ENCODE data around the gene CES3. TPM values are rescaled to one million over a fixed set of nuclear protein-coding genes. Genes with fewer than 3 reads are reported as not detected.
"Not testable (repeated sequence)": the region's sequence is repeated elsewhere in the genome, so short reads cannot be mapped to it uniquely, and the experiment has no call there.

Gene CES3
- total RNA-seq, 1 experiment from 2014 or later: 0.29 TPM

DNA sequence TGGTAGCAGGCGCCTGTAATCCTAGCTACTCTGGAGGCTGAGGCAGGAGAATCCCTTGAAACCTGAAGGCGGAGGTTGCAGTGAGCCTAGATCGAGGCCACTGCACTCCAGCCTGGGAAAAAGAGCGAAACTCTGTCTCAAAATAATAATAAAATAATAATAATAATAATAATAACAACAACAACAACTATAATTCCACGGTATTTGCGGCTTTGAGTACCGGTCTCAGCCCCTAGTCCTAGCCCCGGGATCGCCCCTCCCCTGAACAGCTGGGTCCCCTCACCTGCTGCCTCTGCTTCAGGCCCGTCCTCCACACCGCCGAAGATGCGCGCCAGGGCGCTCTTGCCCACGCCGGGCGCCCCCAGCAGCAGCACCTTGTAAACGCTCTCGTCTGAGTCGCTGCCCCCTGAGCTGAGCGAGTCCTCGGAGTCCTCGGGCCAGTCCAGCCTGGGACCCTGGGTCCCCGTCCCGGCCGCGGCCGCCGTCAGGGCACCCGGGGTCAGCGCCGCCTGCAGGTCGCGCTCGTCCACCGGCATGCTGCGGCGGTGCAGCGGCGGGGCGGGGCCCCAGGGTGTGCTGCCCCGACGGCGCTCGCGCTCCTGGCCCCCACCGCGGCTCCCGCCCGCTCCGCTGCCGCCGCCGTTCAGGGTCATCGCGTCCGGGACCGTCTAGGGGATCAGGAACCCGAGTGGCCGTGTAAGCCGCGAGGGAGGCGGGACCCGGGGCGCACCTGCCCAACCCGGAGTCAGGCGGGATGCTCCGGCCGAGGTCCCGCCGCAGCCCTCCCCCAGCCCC lies 36.3 kb upstream of the CES3 start:
- in situ Hi-C loops (cut with HindIII; ENCODE audit: low pct_unique_long_range_greater_than_20kb, low sequenced_read_pairs): no loop called here
- DNase-seq (ENCODE audit: low read depth, low spot score): no peak

DNA sequence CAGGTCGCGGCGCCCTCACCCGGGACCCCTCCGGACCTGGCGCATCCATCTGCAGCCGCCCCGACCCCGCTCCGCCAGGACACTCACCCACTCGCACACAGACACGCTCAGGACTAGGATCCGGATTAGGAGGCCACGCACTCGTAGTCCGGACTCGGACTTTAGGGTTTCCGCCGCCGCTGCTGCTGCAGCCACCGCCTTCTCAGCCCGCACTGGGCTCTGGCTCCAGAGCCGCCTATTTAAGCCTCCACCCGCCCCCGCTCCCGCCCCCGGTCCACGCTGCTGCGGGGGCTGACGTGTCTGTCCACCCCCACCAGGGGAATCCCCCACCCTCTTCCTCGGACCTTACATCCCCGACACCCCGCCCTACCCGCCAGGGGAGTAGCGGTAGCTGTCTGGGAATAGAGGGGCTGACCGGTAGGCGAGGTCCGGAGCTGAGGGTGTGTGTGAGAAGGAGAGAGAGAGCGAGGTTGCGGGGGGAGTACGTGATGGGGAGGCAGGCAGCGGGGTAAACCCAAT lies 35.7 kb upstream of the CES3 start, which contains the start of gene RRAD:
TSS of gene RRAD (minus strand) at position 214 of the 519 bp plus-strand sequence. CDS start 356 bp downstream, outside the sequence.
- in situ Hi-C loops (cut with HindIII; ENCODE audit: low pct_unique_long_range_greater_than_20kb, low sequenced_read_pairs): no loop called here
- DNase-seq (ENCODE audit: low read depth, low spot score): no peak

- in situ Hi-C loops (cut with HindIII; ENCODE audit: low pct_unique_long_range_greater_than_20kb, low sequenced_read_pairs): no loop called here
- DNase-seq (ENCODE audit: low read depth, low spot score): no peak
Observed at GRCh38 chr16:66926171-66926947, 34.7 kb upstream of the CES3 start.

DNA sequence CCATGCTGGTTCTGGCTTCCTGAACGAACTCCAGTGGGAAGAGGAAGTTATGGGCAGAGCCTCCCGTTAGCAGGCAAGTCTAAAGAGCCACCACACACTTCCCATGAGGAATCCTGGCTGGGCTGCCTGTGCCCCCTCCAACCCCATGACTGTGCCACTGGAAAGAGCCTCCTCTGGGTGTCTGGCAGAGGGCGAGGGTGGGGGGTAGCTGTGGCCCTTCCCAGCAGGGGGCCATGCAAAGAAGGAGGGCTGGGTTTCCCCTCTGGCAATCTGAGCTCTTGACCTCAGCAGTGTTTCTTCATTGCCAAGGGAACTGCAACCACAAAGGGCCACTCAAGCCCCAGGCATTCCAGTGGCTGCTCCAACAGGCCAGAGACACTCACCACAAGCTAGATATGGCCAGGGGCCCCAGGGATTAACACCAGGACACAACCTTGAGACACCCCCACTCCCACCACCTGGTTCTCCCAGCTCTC lies 34.1 kb upstream of the CES3 start:
- in situ Hi-C loops (cut with HindIII; ENCODE audit: low pct_unique_long_range_greater_than_20kb, low sequenced_read_pairs): no loop called here
- DNase-seq (ENCODE audit: low read depth, low spot score): peak; percentile 35

DNA sequence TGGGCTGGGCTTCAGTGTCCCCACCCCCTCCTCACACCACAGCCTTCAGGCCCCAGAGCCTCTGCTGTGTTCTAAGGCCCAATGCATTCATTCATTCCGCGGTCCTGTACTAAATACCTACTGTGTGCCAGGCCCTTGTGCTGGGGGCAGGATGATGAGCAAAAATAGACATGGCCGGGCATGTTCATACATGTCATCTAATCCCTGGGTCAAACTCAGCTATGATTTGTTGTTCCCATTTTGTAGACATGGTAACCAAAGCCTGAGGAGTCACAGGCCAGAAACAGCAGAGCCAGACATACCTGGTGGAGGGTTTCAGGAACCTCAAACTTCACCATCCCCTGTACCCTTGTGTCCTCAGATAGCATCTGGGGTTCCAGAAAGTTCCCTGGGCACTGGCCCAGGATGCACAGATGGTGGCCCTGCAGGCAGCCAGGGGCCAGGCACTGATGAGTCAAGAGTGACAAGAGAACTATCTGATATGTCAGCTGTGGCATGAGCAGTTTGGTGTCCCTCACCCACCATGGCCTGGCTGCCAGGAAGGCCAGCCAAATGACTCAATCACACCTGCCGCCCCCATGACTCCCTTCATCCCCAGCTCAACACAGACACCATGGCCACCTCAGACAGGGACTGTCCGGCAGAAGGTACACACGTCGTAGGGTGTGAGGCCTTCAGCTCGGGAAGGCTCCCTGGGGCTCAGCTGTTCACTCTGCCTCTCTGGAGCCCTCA lies 33.0 kb upstream of the CES3 start:
- in situ Hi-C loops (cut with HindIII; ENCODE audit: low pct_unique_long_range_greater_than_20kb, low sequenced_read_pairs): no loop called here
- DNase-seq (ENCODE audit: low read depth, low spot score): no peak

DNA sequence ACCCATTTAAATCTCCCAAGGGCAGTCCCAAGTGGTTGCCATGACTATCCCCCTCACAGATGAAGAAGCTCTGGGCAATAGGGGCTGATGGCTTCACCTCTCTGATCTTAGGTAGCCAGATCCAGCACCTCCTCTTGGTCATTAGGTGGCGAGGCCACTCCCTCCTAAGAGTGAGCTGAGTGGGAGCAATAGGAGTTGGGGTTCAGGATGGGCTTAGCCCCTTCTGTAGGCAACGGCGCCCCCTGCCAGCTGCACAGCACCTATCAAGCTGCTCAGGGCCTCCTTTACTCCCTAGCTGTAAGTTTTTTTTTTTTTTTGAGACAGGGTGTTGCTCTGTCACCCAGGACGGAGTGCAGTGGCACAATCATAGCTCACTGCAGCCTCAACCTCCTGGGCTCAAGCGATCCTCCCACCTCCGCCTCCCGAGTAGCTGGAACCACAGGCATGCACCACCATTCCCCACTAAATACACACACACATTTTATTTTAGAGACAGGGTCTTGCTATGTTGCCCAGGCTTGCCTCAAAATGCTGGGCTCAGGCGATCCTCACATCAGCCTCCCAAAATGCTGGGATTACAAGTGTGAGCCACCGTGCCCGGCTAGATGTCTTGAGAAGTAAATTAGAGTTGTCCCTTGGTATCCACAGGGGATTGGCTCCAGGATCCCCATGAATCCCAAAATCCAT lies 32.2 kb upstream of the CES3 start:
- in situ Hi-C loops (cut with HindIII; ENCODE audit: low pct_unique_long_range_greater_than_20kb, low sequenced_read_pairs): no loop called here
- DNase-seq (ENCODE audit: low read depth, low spot score): peak; percentile 32

DNA sequence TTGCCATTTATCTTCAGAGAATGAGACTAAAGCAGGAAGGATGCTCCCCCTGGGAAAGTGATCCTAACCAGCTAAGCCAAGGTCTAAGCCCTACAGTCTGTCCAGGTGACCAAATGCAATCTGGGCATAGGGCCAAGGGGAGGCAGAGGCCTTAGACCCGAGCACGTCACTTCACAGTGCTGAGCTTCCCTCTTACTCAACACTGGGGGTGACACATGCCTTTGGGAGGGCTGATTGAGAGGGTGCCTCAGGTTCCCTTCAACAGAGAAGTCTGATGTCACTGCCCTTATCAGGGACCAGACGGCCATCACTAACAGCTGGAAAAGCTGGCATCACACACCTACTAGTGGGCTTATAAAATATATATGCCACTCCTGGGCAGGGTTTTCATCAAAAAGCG lies 30.9 kb upstream of the CES3 start:
- in situ Hi-C loops (cut with HindIII; ENCODE audit: low pct_unique_long_range_greater_than_20kb, low sequenced_read_pairs): no loop called here
- DNase-seq (ENCODE audit: low read depth, low spot score): no peak

GRCh38 chr16:66931665-66932064 lies 29.4 kb upstream of the CES3 start:
- no peak for DNase-seq (ENCODE audit: low read depth, low spot score)
- in situ Hi-C loops (cut with HindIII; ENCODE audit: low pct_unique_long_range_greater_than_20kb, low sequenced_read_pairs): no loop called here

GRCh38 chr16:66932076-66932475 lies 29.0 kb upstream of the CES3 start:
- in situ Hi-C loops (cut with HindIII; ENCODE audit: low pct_unique_long_range_greater_than_20kb, low sequenced_read_pairs): no loop called here
- no peak for DNase-seq (ENCODE audit: low read depth, low spot score)

- in situ Hi-C loops (cut with HindIII; ENCODE audit: low pct_unique_long_range_greater_than_20kb, low sequenced_read_pairs): no loop called here
Observed at GRCh38 chr16:66933776-66934137, 27.3 kb upstream of the CES3 start.

GRCh38 chr16:66934138-66934838 lies 26.8 kb upstream of the CES3 start, which contains the start of gene CIAO2B:
Gene CIAO2B (minus strand): TSS chr16:66934402. CDS start chr16:66934364, 38 bp downstream.
- in situ Hi-C loops (cut with HindIII; ENCODE audit: low pct_unique_long_range_greater_than_20kb, low sequenced_read_pairs): no loop called here
- peak; percentile 79 for DNase-seq (ENCODE audit: low read depth, low spot score)

More at GRCh38 chr16:66933776-66934137, 27.3 kb upstream of the CES3 start:
- DNase-seq (ENCODE audit: low read depth, low spot score): no peak

DNA sequence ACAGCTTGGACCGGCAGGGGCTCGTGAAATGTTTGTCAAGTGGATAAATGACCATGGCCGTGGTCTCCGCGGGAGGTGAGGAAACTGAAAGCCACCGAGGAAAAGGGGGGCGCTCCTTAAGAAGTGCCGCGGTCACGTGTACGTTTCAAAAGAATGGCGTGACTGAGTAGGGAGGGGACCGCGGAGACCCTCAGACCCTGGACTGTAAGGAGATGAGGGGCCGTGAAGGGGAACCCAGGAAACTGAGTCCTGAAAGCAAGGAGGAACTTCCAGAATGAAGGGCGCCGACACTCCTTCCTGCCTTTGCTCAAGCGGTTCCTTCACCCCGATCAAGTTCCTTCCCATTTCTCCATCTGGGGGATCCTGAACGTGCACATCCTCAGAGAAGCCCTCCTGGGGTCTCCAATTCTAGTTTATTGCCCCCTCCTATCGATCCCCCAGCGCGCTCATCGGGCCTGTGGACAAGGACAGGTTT lies 26.2 kb upstream of the CES3 start:
- in situ Hi-C loops (cut with HindIII; ENCODE audit: low pct_unique_long_range_greater_than_20kb, low sequenced_read_pairs): not testable (repeated sequence)

DNA sequence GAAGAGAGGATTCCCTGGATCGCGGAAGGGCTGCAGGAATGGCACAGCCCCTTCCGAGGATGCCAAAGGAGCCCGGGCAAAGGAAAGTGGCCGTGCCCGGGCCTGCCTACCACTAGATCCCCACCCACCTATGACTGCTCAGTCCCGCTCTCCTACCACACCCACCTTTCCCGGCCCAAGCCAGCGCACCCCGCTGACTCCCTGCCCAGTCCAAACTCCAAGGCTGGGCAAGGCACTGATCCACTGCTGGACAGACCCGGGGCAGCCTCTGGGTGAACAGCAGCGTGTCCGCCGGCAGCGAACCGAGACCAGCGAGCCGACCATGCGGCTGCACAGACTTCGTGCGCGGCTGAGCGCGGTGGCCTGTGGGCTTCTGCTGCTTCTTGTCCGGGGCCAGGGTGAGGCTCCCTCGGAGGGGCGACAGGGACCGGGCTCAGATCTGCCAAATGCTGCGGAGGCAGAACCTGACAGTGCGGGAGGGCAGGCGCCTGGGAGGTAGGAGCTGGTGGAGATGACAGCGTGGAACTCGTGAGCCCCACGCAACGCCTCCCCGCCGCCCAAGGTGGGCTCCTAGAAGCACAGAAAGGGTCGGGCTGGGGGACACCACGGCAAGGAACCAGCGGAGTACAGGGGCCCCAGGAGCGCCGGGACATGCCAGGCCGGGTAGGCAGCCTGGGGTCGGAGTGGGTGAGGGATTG lies 25.6 kb upstream of the CES3 start, which contains the start of gene CES2:
TSS of gene CES2 (plus strand) at position 203 of the 698 bp plus-strand sequence. CDS start at position 323, 120 bp downstream.
- in situ Hi-C loops (cut with HindIII; ENCODE audit: low pct_unique_long_range_greater_than_20kb, low sequenced_read_pairs): no loop called here
- DNase-seq (ENCODE audit: low read depth, low spot score): no peak

More for the DNA sequence above, 26.2 kb upstream of the CES3 start:
- DNase-seq (ENCODE audit: low read depth, low spot score): not testable (repeated sequence)

GRCh38 chr16:66936462-66936861 lies 24.6 kb upstream of the CES3 start:
- in situ Hi-C loops (cut with HindIII; ENCODE audit: low pct_unique_long_range_greater_than_20kb, low sequenced_read_pairs): no loop called here
- DNase-seq (ENCODE audit: low read depth, low spot score): no peak

DNA sequence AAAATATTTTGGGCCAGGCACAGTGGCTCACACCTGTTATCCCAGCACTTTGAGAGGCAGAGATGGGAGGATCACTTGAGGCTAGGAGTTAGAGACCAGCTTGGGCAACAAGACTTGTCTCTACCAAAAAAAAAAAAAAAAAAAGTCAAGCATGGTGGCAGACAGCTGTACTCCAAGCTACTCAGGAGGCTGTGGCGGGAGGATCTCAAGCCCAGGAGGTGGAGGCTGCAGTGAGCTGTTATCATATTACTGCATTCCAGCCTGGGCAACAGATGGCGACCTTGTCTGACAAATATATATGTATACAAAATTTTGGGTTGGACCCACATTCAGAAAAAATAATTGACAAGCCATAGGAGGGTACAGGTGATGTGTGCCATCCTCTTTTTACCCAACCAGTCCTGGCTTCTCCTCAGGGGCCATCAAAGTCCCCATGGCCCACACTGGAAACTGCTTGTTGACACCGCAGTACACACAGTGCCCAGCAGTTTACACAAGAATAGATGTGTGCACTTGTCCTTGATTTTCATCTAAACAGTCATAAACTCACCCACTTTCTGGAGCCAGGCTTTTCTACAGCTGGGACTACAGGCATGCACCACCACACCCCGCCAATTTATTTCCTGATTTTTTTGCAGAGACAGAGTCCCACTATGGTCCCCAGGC lies 24.0 kb upstream of the CES3 start:
- DNase-seq (ENCODE audit: low read depth, low spot score): no peak
- in situ Hi-C loops (cut with HindIII; ENCODE audit: low pct_unique_long_range_greater_than_20kb, low sequenced_read_pairs): no loop called here

Measured in SK-MEL-5 (cell line).